Measurements from ENCODE around the gene STATH. TPM values are rescaled to one million over a fixed set of nuclear protein-coding genes. Genes with fewer than 3 reads are reported as not detected.
"Not testable (repeated sequence)": the region's sequence is repeated elsewhere in the genome, so short reads cannot be mapped to it uniquely, and the experiment has no call there.

Gene STATH
- total and polyA plus RNA-seq, 2 experiments from 2014 or later = not detected

GRCh38 chr4:70050138-70050537 lies 54.4 kb downstream of the STATH start, which contains the start of gene HTN1:
Gene HTN1 (plus strand): TSS chr4:70050438. CDS start chr4:70053077, 2,639 bp downstream.
- not testable (repeated sequence) for H3F3A ChIP-seq (replicated peaks; ENCODE audit: low read depth); H3K36me3 Mint-ChIP-seq (ENCODE audit: low read depth); H3K4me1 Mint-ChIP-seq; H3K4me2 ChIP-seq; H3K27ac ChIP-seq (ENCODE audit: low read depth); H2AFZ ChIP-seq; H3K27me3 Mint-ChIP-seq (ENCODE audit: insufficient read depth, low read depth, poor library complexity); H4K20me1 ChIP-seq (replicated peaks; ENCODE audit: insufficient read depth); H3K36me3 ChIP-seq (ENCODE audit: insufficient read depth); H3K4me1 ChIP-seq (ENCODE audit: insufficient read depth); H3K9me2 ChIP-seq (ENCODE audit: insufficient read depth); H3K27ac Mint-ChIP-seq; DNase-seq (ENCODE audit: low spot score); H3K4me3 ChIP-seq; H3K27me3 ChIP-seq (ENCODE audit: insufficient read depth); H3K79me2 ChIP-seq (replicated peaks; ENCODE audit: insufficient read depth); H3K4me3 Mint-ChIP-seq; H3K9me3 Mint-ChIP-seq; ATAC-seq

Other genes with a start within 250 kb of the STATH start
- gene SULT1B1, start 235.3 kb upstream of the STATH start, total RNA-seq (2014; rRNA removed; shearing (Covaris generic)) = not detected in 2 replicates
- gene SULT1B1, start 235.3 kb upstream of the STATH start, polyA plus RNA-seq (2016; fragmentation: Nextera tagmentation; extraction: Ambion mirVana) = not detected in 2 replicates
- 0.12 TPM in 1 of 2 replicates, not detected in the other for gene SULT1E1, start 135.8 kb upstream of the STATH start, total RNA-seq (2014; rRNA removed; shearing (Covaris generic))
- gene SULT1E1, start 135.8 kb upstream of the STATH start, polyA plus RNA-seq (2016; fragmentation: Nextera tagmentation; extraction: Ambion mirVana) = not detected in 2 replicates
- gene CSN1S1, start 64.9 kb upstream of the STATH start, total RNA-seq (2014; rRNA removed; shearing (Covaris generic)) = not detected in 2 replicates
- gene CSN1S1, start 64.9 kb upstream of the STATH start, polyA plus RNA-seq (2016; fragmentation: Nextera tagmentation; extraction: Ambion mirVana) = 0.21 TPM in 1 of 2 replicates, not detected in the other
- not detected in 2 replicates for gene CSN2, start 30.2 kb upstream of the STATH start, total RNA-seq (2014; rRNA removed; shearing (Covaris generic))
- not detected in 2 replicates for gene CSN2, start 30.2 kb upstream of the STATH start, polyA plus RNA-seq (2016; fragmentation: Nextera tagmentation; extraction: Ambion mirVana)
- gene HTN3, start 32.5 kb downstream of the STATH start, total RNA-seq (2014; rRNA removed; shearing (Covaris generic)) = not detected in 2 replicates
- gene HTN3, start 32.5 kb downstream of the STATH start, polyA plus RNA-seq (2016; fragmentation: Nextera tagmentation; extraction: Ambion mirVana) = not detected in 2 replicates
- not detected in 2 replicates for gene HTN1, start 54.5 kb downstream of the STATH start, total RNA-seq (2014; rRNA removed; shearing (Covaris generic))
- not detected in 2 replicates for gene HTN1, start 54.5 kb downstream of the STATH start, polyA plus RNA-seq (2016; fragmentation: Nextera tagmentation; extraction: Ambion mirVana)
- gene PRR27, start 158.3 kb downstream of the STATH start, total RNA-seq (2014; rRNA removed; shearing (Covaris generic)) = not detected in 2 replicates
- not detected in 2 replicates for gene PRR27, start 158.3 kb downstream of the STATH start, polyA plus RNA-seq (2016; fragmentation: Nextera tagmentation; extraction: Ambion mirVana)
- not detected in 2 replicates for gene ODAM, start 199.8 kb downstream of the STATH start, total RNA-seq (2014; rRNA removed; shearing (Covaris generic))
- not detected in 2 replicates for gene ODAM, start 199.8 kb downstream of the STATH start, polyA plus RNA-seq (2016; fragmentation: Nextera tagmentation; extraction: Ambion mirVana)
- gene FDCSP, start 230.2 kb downstream of the STATH start, total RNA-seq (2014; rRNA removed; shearing (Covaris generic)) = not detected in 2 replicates
- not detected in 2 replicates for gene FDCSP, start 230.2 kb downstream of the STATH start, polyA plus RNA-seq (2016; fragmentation: Nextera tagmentation; extraction: Ambion mirVana)
- gene CSN3, start 246.6 kb downstream of the STATH start, total RNA-seq (2014; rRNA removed; shearing (Covaris generic)) = not detected in 2 replicates
- not detected in 2 replicates for gene CSN3, start 246.6 kb downstream of the STATH start, polyA plus RNA-seq (2016; fragmentation: Nextera tagmentation; extraction: Ambion mirVana)

Measured in GM23338 (cell line).